NCI-H526 treated with DMSO at 0.1 percent for 48 hours (cell line): ENCODE results near the gene BCL7B.
"Not testable (repeated sequence)": the region's sequence is repeated elsewhere in the genome, so short reads cannot be mapped to it uniquely, and the experiment has no call there.

Experiments used
- DNase-seq: peaks from one replicate; lab custom pipeline; 2025; lab: John Stamatoyannopoulos, UW

BCL7B gene

GRCh38 chr7:73496626-73497025 lies 60.9 kb downstream of the BCL7B start:
- no peak for DNase-seq

DNA sequence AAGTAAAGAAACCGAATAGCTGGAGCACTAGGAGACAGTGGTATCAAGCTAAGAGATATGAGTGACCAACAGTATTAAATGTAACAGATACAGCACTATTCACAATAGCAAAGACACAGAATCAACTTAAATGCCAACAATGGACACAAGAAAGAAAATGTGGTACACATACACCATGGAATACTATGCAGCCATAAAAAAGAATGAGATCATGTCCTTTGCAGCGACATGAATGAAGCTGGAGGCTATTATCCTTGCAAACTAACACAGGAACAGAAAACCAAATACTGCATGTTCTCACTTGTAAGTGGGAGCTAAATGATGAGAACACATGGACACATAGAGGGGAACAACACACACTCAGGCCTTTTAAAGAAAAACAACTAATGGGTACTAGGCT lies 62.0 kb downstream of the BCL7B start:
- not testable (repeated sequence) for DNase-seq

DNA sequence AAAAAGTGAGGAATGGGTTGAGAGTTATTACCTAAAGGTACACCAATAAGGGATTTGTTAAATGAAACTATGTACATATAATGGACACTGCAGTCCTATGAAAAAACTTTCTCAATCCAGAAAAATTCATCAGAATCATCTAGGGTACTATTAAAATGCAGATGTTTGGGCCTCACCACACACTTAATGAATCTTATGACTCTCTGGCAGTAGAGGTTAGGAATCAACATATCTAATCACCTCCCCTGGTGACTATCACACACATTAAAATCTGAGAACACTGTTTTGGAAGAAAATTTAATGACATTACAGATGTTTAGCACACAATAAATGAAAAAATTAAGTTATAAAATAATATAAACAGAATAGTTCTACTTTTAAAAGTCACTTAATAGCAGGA lies 67.5 kb downstream of the BCL7B start:
- DNase-seq, result no peak

GRCh38 chr7:73487486-73487885 lies 70.0 kb downstream of the BCL7B start:
- no peak for DNase-seq
